RWPE2 (cell line): Measurements from ENCODE around the gene TFPT.

ENCODE experiments used
- ATAC-seq: fragments of 200-7000 bp; cut with Tn5 transposase; 3 replicates; pipeline ENCODE4 v1.9.1; 2021; ENCODE audit warnings: low read depth
- DNase-seq: peaks from one replicate; pipeline ENCODE4 v3.0.0-alpha.2; 2020; ENCODE audit warnings: low spot score
- H3K27ac ChIP-seq: fragments of 450-650 bp; 2 replicates; pipeline ENCODE4 v1.5.1; 2017; ENCODE audit warnings: mild to moderate bottlenecking; ENCODE audit not compliant: poor library complexity, severe bottlenecking
- H3K27me3 ChIP-seq: fragments of 250-450 bp; sonication (Bioruptor Pico); 2 replicates; pipeline ENCODE4 v1.5.1; 2021; ENCODE audit warnings: mild to moderate bottlenecking, moderate library complexity; ENCODE audit not compliant: insufficient read depth, poor library complexity, severe bottlenecking
- H3K36me3 ChIP-seq: fragments of 250-450 bp; sonication (Bioruptor Pico); 2 replicates; pipeline ENCODE4 v1.5.1; 2020; ENCODE audit warnings: low read depth, mild to moderate bottlenecking, moderate library complexity
- H3K4me1 ChIP-seq: fragments of 250-450 bp; sonication (Bioruptor Pico); 2 replicates; pipeline ENCODE4 v1.5.1; 2021; ENCODE audit warnings: mild to moderate bottlenecking, moderate library complexity; ENCODE audit not compliant: insufficient read depth, poor library complexity, severe bottlenecking
- H3K4me3 ChIP-seq: fragments of 250-450 bp; sonication (Bioruptor Pico); 2 replicates; pipeline ENCODE4 v1.5.1; 2021; ENCODE audit warnings: mild to moderate bottlenecking, moderate library complexity; ENCODE audit not compliant: severe bottlenecking
- H3K9me3 ChIP-seq: fragments of 250-450 bp; sonication (Bioruptor Pico); 2 replicates; pipeline ENCODE4 v1.5.1; 2021; ENCODE audit warnings: mild to moderate bottlenecking, moderate library complexity; ENCODE audit not compliant: severe bottlenecking
- CTCF ChIP-seq: fragments of 450-650 bp; IDR thresholded peaks from one replicate; pipeline ENCODE4 v1.5.1; 2017; ENCODE audit warnings: mild to moderate bottlenecking, moderate library complexity; ENCODE audit not compliant: poor library complexity, severe bottlenecking

TFPT gene

GRCh38 chr19:54149021-54149812 lies 33.8 kb upstream of the TFPT start:
- ATAC-seq = no peak
- no peak for TF ChIP-seq CTCF
- H3K27ac ChIP-seq = no peak overlapping the region

GRCh38 chr19:54148158-54148557 lies 32.7 kb upstream of the TFPT start:
- ATAC-seq (no peak), DNase-seq (no peak)
- peaks cover 94% of the 10 kb centered on the region for H3K36me3 ChIP-seq
- no peak overlapping the region for H3K4me3 ChIP-seq
- H3K4me1 ChIP-seq = no peaks in the 10 kb centered on the region
- no peaks in the 10 kb centered on the region for H3K27me3 ChIP-seq
- TF ChIP-seq CTCF = no peak
- no peaks in the 10 kb centered on the region for H3K9me3 ChIP-seq
- no peak overlapping the region for H3K27ac ChIP-seq

More at GRCh38 chr19:54149021-54149812, 33.8 kb upstream of the TFPT start:
- DNase-seq = no peak
- no peaks in the 10 kb centered on the region for H3K9me3 ChIP-seq
- H3K4me3 ChIP-seq = no peak overlapping the region
- no peaks in the 10 kb centered on the region for H3K27me3 ChIP-seq
- H3K4me1 ChIP-seq = no peaks in the 10 kb centered on the region
- H3K36me3 ChIP-seq = peaks cover 94% of the 10 kb centered on the region

GRCh38 chr19:54147676-54148075 lies 32.2 kb upstream of the TFPT start:
- ATAC-seq = no peak
- Histone ChIP-seq H3K36me3 (peaks cover 94% of the 10 kb centered on the region), H3K4me3 (no peak overlapping the region), H3K9me3 (no peaks in the 10 kb centered on the region), H3K27me3 (no peaks in the 10 kb centered on the region), H3K4me1 (no peaks in the 10 kb centered on the region), H3K27ac (no peak overlapping the region)
- no peak for DNase-seq
- no peak for TF ChIP-seq CTCF

- Histone ChIP-seq H3K27ac (no peak overlapping the region), H3K4me1 (no peaks in the 10 kb centered on the region), H3K36me3 (peaks cover 94% of the 10 kb centered on the region), H3K9me3 (no peaks in the 10 kb centered on the region), H3K27me3 (no peaks in the 10 kb centered on the region), H3K4me3 (no peak overlapping the region)
- no peak for DNase-seq
- no peak for TF ChIP-seq CTCF
- no peak for ATAC-seq
These were observed 30.2 kb upstream of the TFPT start for GRCh38 chr19:54145541-54146158.
